Esophagus (tissue), 2 donors: Measurements from ENCODE around the gene OR14I1. TPM values are rescaled to one million over a fixed set of nuclear protein-coding genes. Genes with fewer than 3 reads are reported as not detected.
"Not testable (repeated sequence)": the region's sequence is repeated elsewhere in the genome, so short reads cannot be mapped to it uniquely, and the experiment has no call there.

ENCODE experiments used
- H3K27ac ChIP-seq, 2 donors: one replicate each; pipeline ENCODE4 v1.5.1; 2013; ENCODE audit warnings: low read depth in 2 of 2, mild to moderate bottlenecking in 2 of 2, inconsistent platforms in 1 of 2, low read length in 1 of 2, moderate library complexity in 1 of 2
- H3K27me3 ChIP-seq, 2 donors: one replicate each; pipeline ENCODE4 v1.6.1; 2013; ENCODE audit warnings: low read length in 2 of 2, control low read depth in 1 of 2, mild to moderate bottlenecking in 1 of 2; ENCODE audit not compliant: insufficient read depth in 2 of 2, control insufficient read depth in 1 of 2
- H3K36me3 ChIP-seq, 2 donors: one replicate each; pipeline ENCODE4 v1.6.1; 2013; ENCODE audit warnings: low read length in 1 of 2; ENCODE audit not compliant: control insufficient read depth in 2 of 2, insufficient read depth in 2 of 2
- H3K4me1 ChIP-seq, 2 donors: one replicate each; pipeline ENCODE4 v1.6.1; 2013; ENCODE audit warnings: low read length in 1 of 2; ENCODE audit not compliant: control insufficient read depth in 2 of 2, insufficient read depth in 2 of 2
- H3K4me3 ChIP-seq, 2 donors: one replicate each; pipeline ENCODE4 v1.5.1; 2013; ENCODE audit warnings: low read length in 2 of 2, mild to moderate bottlenecking in 2 of 2, low read depth in 1 of 2, moderate library complexity in 1 of 2
- H3K9me3 ChIP-seq, 2 donors: one replicate each; pipeline ENCODE4 v1.6.1; 2013; ENCODE audit warnings: mild to moderate bottlenecking in 2 of 2, low read depth in 1 of 2, low read length in 1 of 2, moderate library complexity in 1 of 2; ENCODE audit not compliant: control insufficient read depth in 2 of 2, insufficient read depth in 1 of 2
- WGBS, 2 donors: extraction: QIAGEN DNeasy Blood & Tissue Kit; methylation state at CpG; one replicate each; pipeline ENCODE4 v1.1.7; 2013; 5-methylcytosine and 5-hydroxymethylcytosine counted together
- polyA plus RNA-seq, 2 donors: library from polyadenylated mRNA; stranded (reverse); fragments of 200-250 nt; gene quantifications; one replicate each; pipeline ENCODE4 v1.2.3, GENCODE V29; 2013
- donor health status: healthy with polysubstance abuse.
- donor health status: Bipolar disorder and iron deficiency.

OR14I1 gene
- polyA plus RNA-seq, 2 donors = not detected

DNA sequence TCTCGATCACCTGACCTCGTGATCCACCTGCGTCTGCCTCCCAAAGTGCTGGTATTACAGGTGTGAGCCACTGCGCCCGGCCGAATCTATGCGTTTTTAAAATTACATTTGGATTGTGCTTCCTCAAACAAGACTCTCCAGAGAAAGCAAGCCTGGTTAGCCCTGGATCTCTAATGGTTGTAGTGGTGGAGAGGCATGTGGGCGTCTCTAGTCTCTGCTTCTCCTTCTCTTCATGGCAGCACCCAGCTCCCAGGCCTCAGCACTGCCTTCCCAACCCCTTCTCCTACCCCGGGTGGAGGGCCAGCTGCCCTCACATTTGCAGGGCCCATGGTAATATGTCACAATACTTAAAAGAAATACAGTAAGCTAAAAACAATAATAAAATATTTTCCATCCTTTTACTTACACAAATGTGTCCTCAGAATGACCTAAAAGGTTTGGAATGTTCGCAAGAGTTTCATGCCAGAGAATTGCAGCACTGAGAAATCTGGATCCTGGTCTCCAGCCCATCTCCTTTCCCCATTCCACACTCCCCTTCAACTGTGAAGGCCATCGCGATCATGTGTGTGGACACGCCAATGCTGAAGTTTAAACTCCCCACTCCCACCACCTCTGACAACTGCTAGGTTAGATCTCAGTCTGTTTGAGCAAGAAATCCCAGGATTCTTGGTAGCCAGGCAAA, 7.0 kb downstream of the OR14I1 start:
- H3K4me1 ChIP-seq = no peaks in the 10 kb centered on the region
- H3K27me3 ChIP-seq = no peaks in the 10 kb centered on the region
- no peaks in the 10 kb centered on the region for H3K36me3 ChIP-seq
- WGBS, 2 donors = 88% methylated on average over 13 of the region's 13 CpGs
- H3K9me3 ChIP-seq = peaks cover 0 to 4% of the 10 kb centered on the region in 2 donors
- no peak overlapping the region for H3K27ac ChIP-seq
- no peak overlapping the region for H3K4me3 ChIP-seq

DNA sequence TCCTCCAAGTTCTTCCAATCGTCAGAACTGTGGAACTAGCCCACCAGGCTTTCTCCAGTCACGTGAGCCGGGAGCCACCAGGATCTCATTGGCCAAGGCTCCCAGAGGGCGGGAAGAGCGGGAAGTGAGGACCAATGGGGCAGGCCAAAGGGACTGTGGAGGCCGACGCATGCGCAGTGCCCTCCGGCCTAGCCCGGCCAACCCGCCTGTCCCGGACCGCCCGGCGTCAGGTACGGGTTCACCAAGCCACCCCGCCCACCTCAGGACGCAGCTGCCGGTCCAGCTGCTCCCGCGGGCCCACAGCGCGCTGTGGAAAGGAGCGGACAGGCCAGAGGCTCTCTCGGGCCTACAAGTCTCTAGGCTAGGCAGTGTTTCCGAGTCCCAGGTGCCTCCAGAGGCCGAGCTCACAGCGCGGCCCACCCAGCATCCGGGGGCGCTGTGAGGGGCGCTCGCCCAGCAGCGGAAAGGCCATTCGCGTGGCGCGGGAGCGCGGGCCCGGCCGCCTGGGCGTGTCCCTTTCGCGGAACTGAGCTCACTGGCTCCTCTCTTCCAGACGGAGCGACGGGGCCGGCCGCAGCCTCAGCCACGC, 10.9 kb downstream of the OR14I1 start:
- Histone ChIP-seq H3K4me3 (no peak overlapping the region), H3K9me3 (peaks cover 0 to 4% of the 10 kb centered on the region in 2 donors), H3K27me3 (no peaks in the 10 kb centered on the region), H3K4me1 (no peaks in the 10 kb centered on the region), H3K27ac (no peak overlapping the region), H3K36me3 (no peaks in the 10 kb centered on the region)
- 79 to 80% methylated on average over 49 to 51 of the region's 51 CpGs for WGBS, 2 donors

- no peaks in the 10 kb centered on the region for H3K4me1 ChIP-seq
- H3K4me3 ChIP-seq = no peak overlapping the region
- no peaks in the 10 kb centered on the region for H3K27me3 ChIP-seq
- peaks cover 0 to 4% of the 10 kb centered on the region in 2 donors for H3K9me3 ChIP-seq
- H3K27ac ChIP-seq = no peak overlapping the region
- WGBS, 2 donors = 89% methylated on average over 4 of the region's 4 CpGs
- no peaks in the 10 kb centered on the region for H3K36me3 ChIP-seq
These were observed 13.9 kb downstream of the OR14I1 start for GRCh38 chr1:248688527-248689298.

DNA sequence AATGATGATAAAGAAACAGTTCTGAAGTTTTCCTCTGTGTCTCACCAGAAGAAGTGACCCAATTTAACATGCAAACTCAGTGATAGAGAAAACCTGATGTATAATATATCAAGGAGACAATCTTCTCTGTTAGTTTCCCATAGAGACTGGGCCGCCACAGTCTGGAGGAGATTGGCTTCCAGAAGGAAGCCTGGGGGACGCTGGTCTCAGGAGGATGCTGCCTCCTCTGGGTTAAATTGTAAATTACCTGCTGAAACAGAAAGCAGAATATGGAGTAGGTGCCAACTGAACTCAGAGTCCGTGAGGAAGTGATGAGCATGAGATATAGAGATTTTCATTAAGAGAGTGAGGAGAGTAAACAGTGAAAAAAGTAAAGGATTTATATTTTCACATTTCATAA, 15.8 kb downstream of the OR14I1 start:
- no peaks in the 10 kb centered on the region for H3K36me3 ChIP-seq
- H3K9me3 ChIP-seq = peaks cover 0 to 4% of the 10 kb centered on the region in 2 donors
- no peak overlapping the region for H3K27ac ChIP-seq
- no peaks in the 10 kb centered on the region for H3K27me3 ChIP-seq
- no peak overlapping the region for H3K4me3 ChIP-seq
- 35 to 39% methylated on average over 3 of the region's 3 CpGs for WGBS, 2 donors
- no peaks in the 10 kb centered on the region for H3K4me1 ChIP-seq

GRCh38 chr1:248681651-248682050, 20.9 kb downstream of the OR14I1 start:
- Histone ChIP-seq H3K27ac (no peak overlapping the region), H3K27me3 (no peaks in the 10 kb centered on the region), H3K4me3 (no peak overlapping the region), H3K9me3 (no peaks in the 10 kb centered on the region), H3K4me1 (no peaks in the 10 kb centered on the region), H3K36me3 (no peaks in the 10 kb centered on the region)
- WGBS, 2 donors = 83 to 91% methylated on average over 8 of the region's 8 CpGs

GRCh38 chr1:248670003-248670402, 32.6 kb downstream of the OR14I1 start:
- H3K4me1 ChIP-seq = no peaks in the 10 kb centered on the region
- H3K27ac ChIP-seq = no peak overlapping the region
- 46 to 57% methylated on average over 1 of the region's 1 CpG for WGBS, 2 donors
- H3K27me3 ChIP-seq = no peaks in the 10 kb centered on the region
- H3K36me3 ChIP-seq = no peaks in the 10 kb centered on the region
- peaks cover 6 to 7% of the 10 kb centered on the region in 2 donors for H3K9me3 ChIP-seq
- no peak overlapping the region for H3K4me3 ChIP-seq

DNA sequence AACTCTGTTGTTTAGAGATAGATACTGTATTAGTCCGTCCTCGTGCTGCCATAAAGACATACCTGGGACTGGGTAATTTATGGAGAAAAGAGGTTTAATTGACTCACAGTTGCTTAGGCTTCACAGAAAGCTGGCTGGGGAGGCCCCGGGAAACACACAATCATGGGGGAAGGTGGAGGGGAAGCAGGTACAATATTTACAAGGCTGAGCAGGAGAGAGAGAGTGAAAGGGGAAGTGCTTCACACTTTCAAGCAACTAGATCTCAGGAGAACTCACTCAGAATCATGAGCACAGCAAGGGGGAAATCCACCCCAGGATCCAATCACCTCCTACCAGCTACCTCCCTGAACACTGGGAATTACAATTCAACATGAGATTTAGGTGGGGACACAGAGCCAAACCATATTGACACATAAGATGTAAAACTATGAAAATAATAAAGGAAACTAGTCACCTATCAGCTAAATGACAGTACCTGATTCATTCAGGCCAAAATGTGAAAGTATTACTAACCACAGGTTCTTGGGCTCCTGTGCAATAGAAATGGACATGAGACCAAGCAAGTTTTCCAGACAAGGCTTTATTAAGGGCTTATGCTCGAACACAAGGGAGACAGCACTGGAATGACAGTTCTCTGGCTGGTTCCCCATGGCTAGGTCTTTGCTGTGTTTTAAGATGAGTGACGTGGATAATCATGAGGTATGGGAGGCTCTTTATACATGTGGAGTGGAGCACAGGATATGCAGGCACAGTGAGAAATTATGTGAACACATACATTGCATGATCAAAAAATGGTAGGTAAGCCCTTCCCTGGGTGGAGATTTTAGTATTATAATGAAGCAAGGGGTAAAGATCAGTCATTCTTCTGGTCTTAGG, 38.9 kb downstream of the OR14I1 start:
- H3K36me3 ChIP-seq, H3K27ac ChIP-seq, H3K27me3 ChIP-seq, H3K9me3 ChIP-seq, H3K4me3 ChIP-seq, H3K4me1 ChIP-seq: not testable (repeated sequence)
- WGBS, 2 donors = 59 to 69% methylated on average over 5 of the region's 5 CpGs

- H3K4me1 ChIP-seq, H3K9me3 ChIP-seq, H3K27ac ChIP-seq, H3K4me3 ChIP-seq, H3K36me3 ChIP-seq, H3K27me3 ChIP-seq: not testable (repeated sequence)
- 79 to 87% methylated on average over 3 to 4 of the region's 6 CpGs for WGBS, 2 donors
These were observed 45.8 kb downstream of the OR14I1 start for GRCh38 chr1:248656797-248657196.

DNA sequence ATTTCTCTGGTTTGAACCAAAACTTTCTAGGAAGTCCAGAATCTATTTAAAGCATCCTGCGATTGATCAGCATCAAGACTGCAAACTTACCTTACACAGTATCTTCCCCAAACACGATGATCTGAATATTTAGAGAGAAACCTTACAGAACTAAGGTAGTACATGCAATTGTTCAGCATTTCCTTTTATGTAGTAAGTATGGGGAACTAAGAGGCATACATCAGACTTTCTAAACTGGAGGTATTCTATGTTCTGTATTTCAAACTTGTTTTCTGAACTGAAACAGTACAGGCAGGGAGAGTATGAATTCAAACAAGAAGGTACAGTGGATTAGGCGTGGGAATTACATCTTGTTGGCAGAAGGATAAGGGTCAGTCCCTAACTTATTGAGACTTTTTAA, 47.2 kb downstream of the OR14I1 start, which contains the start of gene OR2T27:
OR2T27 (minus strand) TSS at position 175 of the 400 bp plus-strand sequence. CDS start 4,644 bp downstream, outside the sequence.
- H3K27me3 ChIP-seq, H3K4me1 ChIP-seq, H3K9me3 ChIP-seq, H3K27ac ChIP-seq, H3K4me3 ChIP-seq, H3K36me3 ChIP-seq: not testable (repeated sequence)
- no CpG with 5 or more reads among the region's 3 CpGs for WGBS, 2 donors
